HG03558 (cell line): ENCODE measurements around the gene WNT11.

Experiments used
- ATAC-seq: cut with Tn5 transposase; IDR thresholded peaks from one replicate; pipeline ENCODE4 v1.9.1; 2021; ENCODE audit warnings: moderate number of reproducible peaks; ENCODE audit not compliant: unreplicated experiment; ENCODE audit errors: extremely low read depth

WNT11 gene

DNA sequence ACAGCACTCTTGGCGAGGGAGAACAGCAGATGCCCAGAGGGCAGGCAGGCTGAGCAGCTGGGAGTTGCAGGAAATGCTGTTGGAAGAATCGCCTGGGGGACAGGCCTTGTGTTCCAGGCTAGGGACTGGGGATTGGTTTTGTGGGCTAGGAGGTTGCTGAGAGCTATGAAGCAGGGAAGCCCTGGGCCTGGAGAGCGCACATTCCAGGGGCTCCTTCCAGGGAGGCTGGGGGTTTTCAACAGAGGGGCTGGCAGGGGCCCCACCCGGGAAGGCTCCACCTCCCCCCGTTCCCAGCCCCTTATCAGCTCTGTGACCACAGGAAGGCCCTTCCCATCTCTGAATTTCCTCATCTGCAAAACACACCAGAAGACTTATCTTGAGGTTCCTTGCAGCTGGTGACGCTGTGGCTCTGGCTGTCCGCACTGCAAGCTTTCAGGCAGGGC, 21.7 kb downstream of the WNT11 start:
- ATAC-seq, result no peak

DNA sequence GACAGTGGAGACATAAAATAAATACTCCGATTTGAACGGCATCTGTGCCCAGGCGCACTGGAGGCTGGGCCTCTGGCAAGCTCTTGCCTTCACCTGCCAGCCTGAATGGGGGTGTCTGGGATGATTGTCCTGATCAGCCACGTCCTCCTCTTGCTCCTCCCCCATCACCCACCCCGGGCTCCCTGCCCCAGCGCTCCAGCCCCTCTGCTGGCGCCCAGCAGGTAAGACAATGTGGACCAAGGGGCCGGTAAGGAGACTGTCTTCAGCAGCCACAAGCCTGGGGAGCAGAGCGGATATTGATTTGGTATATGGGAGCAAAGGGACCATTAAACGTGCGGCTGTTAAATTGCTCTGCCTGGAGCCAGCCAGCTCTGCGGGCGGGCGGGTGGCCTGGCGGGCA, 24.9 kb downstream of the WNT11 start:
- no peak for ATAC-seq

DNA sequence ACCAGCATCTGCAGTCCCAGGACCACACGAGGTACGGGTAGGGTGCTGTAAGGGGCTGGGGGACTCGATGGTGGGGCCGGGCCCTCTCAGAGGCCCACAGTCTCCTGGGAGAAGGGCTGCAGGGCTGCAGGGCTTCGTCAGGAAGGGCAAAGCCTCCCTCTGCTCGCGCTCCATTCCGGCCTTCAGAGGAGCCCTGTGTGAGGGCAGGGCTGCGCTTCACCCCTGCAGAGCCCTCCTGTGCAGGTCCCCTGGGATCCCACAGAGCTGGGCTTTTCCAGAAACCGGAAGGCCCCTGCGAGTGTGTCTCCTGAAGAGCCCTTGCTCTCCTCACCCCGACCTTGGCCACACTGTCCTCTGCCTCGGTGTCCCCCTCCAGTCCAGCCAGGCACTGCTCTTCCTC, 27.2 kb downstream of the WNT11 start:
- no peak for ATAC-seq

DNA sequence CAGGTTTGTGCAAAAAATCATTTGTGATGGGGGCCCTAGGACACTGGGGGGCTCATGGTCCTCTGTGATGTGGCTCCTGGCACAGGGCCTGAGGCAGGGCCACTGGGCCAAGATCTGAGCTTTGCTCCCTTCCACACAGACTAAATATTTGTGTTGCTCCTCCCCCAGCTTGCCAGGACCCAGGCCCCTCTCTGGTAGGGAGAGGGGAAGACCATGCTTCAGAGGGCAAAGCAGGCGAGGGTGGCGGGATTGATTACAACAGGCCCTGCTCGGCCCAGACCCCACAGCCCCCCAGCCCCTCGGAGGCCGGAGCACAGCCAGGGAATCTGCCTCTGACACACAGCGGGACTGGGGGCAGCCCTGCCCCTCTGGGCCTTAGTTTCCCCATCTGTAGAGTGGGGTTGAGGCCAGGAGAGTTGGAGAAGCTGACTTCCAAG, 29.0 kb downstream of the WNT11 start:
- no peak for ATAC-seq

GRCh38 chr11:76176463-76176862, 29.8 kb downstream of the WNT11 start:
- ATAC-seq, result no peak

- no peak for ATAC-seq
These were observed 30.5 kb downstream of the WNT11 start for GRCh38 chr11:76175783-76176182.

DNA sequence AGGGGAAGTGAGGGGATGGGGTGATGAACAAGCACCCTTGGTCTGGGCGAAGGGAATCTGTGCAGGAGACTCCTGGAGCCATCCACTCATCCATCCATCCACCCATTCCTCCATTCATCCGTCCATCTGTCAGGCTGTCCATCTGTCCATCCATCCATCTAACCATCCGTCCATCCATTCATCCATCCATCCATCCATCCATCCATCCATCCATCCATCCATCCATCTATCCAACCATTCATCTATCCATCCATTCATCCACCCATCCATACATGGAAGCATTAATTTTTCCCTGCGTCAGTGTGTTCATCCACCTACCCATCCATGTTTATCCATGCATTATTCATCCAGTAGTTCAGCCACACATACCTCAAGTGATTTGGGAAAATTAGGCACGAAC, 32.0 kb downstream of the WNT11 start:
- ATAC-seq, result no peak

DNA sequence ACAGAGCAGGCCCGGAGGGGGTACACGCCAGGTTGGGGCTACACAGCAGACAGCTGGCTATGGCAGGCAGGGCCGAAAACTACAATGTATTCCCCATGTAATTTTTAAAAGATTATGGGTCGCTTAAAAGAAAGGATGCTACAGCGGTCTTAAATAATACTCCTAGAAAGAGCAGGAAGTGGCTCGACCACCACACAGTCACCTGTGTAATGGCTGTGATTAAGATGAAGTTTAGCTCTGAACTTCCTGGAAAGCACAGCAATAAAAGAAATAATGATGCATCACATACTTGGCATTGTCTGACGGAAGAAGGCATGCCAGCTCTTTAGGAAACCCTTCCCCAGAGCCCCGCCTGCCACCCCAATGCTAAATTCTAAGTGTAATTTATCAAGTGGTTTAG, 32.6 kb downstream of the WNT11 start:
- no peak for ATAC-seq

DNA sequence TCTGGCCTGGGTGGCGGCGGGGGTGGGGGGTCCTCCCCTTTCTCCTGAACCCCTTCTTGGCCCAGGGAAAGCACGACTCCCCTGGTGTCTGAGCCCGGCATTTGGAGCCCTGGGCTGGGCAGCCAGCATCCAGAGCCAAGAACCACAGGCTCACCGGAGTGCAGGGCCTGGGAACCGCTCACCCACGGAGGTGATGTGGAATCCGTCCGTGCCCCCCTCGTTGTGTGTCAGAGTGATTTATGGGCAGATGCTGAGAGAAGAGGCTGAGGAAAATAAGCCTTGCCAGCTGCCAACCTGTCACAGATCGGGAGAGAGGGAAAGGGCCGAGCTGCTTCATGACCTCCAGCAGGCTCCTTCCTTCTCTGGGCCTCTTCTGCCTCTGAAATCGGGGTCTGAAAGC, 33.7 kb downstream of the WNT11 start:
- ATAC-seq, result no peak

DNA sequence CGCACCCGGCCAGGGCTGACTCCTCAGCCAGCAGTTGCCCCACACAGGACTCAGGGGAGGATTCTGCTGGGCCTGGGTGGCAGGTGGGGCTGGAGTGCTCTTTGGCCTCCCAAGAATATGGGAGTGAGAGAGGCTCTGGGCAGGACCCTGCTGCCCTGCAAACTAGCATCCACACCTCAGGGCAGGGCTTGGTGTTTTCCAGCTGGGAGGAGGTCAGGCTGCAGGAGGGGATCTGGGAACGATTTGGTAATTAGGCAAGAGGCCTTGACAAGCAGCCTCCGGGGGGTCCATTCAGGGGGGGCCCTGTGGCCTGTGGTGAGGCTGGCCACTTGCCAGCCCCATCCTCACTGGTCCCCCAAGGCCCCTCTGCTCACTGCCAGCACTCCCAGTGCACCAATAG, 35.8 kb downstream of the WNT11 start:
- no peak for ATAC-seq

DNA sequence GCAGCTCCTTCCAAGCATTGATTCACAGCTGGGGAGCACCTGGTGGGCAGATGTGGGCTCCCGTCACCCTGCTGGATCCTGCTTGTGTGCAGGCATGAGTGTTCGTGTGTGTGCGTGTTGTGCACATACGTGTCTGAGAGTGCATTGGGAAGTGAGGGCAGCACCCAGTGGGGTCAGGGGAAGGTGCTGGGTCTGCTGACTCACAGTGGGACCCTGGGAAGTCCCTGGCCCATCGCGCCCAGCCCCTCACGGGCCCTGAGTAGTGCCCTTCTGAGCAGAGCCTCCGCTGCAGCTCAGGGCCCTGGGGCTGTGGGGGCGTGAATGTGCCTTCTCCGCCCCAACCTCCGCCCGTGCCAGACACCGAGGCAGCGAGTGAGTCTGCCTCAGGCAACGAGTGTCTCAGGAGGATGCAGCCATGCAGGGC, 36.8 kb downstream of the WNT11 start:
- ATAC-seq, result no peak

GRCh38 chr11:76167590-76167989, 38.7 kb downstream of the WNT11 start:
- no peak for ATAC-seq

GRCh38 chr11:76166314-76166713, 40.0 kb downstream of the WNT11 start:
- peak; percentile 44 for ATAC-seq

GRCh38 chr11:76164861-76165751, 41.2 kb downstream of the WNT11 start:
- ATAC-seq, result no peak

DNA sequence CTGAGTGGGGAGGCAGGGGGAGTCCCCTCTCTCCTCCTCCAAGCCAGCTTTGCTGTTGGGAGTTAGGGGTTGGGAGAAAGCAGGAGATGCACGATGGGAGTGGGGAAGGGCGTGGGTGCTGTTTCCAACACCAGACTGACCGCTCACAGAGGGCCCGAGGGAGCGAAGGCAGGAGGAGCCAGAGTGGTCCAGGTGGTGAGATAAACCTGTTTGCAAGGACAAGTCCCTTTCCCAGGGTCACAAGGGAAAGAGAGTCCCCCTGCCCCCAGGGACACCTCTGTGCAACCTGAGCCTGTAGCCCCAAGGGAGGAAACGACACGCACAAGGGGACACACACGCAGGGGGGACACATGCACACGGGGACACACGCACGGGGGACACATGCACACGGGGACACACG, 42.2 kb downstream of the WNT11 start:
- ATAC-seq, result no peak

DNA sequence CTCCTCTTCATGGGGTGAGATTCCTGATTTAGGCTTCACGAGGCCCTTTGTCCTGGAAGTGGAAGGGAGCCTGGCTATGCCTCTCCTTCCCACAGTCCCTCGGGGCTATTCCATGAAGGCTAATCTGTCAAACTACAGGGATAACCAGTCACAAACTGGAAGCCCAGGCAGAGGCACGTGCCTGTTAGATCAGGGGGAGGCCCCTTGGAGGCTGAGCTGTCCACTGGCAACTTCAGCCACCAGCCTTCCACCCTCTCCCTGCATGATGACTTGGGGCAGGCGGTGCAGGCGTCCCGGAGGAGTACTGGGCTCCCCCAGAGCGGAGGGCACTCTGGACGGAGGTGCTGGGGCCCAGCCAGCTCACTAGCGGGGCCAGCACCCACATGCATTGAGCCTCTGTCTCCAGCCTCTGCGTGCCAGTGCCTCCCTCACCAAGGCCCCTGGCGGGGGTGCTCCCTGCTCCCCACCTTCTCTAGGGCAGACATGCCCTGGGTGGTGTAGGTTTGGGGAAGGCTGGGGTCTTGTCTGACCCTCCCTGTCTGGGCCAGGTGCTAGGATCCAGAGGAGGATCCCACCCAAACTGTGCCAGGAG, 42.9 kb downstream of the WNT11 start:
- no peak for ATAC-seq

DNA sequence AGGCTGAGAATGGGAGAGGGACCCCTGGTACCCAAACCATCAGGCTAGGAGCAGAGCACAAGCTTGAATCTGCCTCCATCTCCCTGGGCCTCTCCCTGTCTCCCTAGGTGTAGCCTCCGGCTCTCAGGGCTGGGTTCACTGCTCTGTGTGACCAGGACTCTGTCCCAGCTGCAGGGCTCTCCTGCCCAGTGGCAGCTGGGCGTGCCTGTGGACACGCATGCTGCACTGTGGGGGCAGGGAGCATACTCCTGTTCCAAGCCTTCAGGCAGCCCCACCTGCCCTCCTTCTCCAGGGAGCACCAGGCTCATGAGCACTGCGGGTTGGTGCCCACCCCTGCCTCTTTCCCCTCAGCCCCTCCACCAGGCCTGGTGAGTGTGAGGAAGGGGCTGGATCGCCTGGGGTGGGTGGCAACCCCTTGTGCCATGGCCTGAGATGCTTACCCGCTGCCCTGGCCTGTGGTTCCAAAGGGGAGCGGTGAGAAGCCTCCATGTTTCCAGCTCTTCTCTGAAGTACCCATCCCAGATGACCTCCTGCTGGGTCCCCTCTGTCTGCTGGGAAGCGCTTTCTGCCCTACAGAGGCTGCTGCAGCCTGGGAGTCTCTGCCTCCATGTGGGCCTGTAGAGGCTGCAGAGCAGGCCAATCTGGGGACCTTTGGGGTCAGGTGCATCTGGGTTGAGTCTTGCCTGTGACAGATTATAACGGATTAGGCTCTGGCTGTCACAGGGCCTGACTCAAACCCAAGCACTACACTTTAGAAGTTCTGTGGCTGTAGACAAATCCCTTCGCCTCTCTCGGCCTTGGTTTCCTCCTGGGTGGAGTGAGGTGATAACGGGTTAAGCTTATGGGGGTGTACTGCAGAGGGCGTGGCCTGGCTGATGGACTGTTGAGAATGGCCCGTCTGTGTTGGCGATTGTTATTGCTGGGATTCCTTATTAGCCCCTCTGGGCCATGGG, 43.7 kb downstream of the WNT11 start:
- ATAC-seq, result no peak

- ATAC-seq, result no peak
These were observed 44.9 kb downstream of the WNT11 start for GRCh38 chr11:76161261-76161961.

DNA sequence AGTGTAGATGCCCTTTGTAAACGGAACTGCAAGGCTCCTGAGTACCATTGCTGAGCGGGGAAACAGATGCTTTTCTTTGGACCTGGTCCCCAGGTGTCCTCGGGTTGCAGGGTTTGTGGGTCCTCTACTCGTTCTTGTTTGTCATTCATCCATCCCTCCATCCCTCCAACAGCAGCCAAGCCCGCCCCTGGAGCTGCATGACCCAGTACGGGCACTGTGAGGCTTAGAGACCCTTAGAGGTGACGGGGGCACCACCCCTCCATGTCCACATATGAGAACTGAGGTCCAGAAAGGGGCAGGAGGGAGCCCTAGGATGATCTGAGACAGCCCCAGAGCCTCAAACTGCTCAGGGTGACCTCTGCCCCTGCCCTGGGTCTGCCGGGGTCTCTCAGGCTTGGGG, 45.4 kb downstream of the WNT11 start:
- ATAC-seq, result no peak
